ENCODE data around the gene TRIM39.

TRIM39 gene

GRCh38 chr6:30327232-30327746 is 562 bp downstream of the TRIM39 start:
- no peak for DNase-seq (ENCODE audit: low read depth in 2 of 2)

- no peak for DNase-seq (ENCODE audit: low read depth in 2 of 2)
These were observed 1.7 kb downstream of the TRIM39 start for GRCh38 chr6:30328397-30328796.

- DNase-seq (ENCODE audit: low read depth in 2 of 2) = no peak
These were observed 2.6 kb downstream of the TRIM39 start for GRCh38 chr6:30329331-30329730.

GRCh38 chr6:30331981-30332380 is 5.3 kb downstream of the TRIM39 start:
- DNase-seq (ENCODE audit: low read depth in 2 of 2) = no peak

- DNase-seq (ENCODE audit: low read depth in 2 of 2) = no peak
These were observed 7.5 kb downstream of the TRIM39 start for GRCh38 chr6:30334075-30334783.

GRCh38 chr6:30340589-30341054 is 13.9 kb downstream of the TRIM39 start:
- DNase-seq (ENCODE audit: low read depth in 2 of 2) = no peak

GRCh38 chr6:30341218-30341617 is 14.5 kb downstream of the TRIM39 start:
- no peak for DNase-seq (ENCODE audit: low read depth in 2 of 2)

GRCh38 chr6:30341728-30342127 is 15.0 kb downstream of the TRIM39 start:
- DNase-seq (ENCODE audit: low read depth in 2 of 2) = no peak

- no peak for DNase-seq (ENCODE audit: low read depth in 2 of 2)
These were observed 17.6 kb downstream of the TRIM39 start for GRCh38 chr6:30344191-30344867.

GRCh38 chr6:30344868-30345671 is 18.3 kb downstream of the TRIM39 start, which contains the start of gene RPP21:
Gene RPP21 (plus strand): TSS chr6:30345156. CDS start chr6:30345172, 16 bp downstream.
- DNase-seq (ENCODE audit: low read depth in 2 of 2) = peak; percentile 40 to 42

GRCh38 chr6:30345852-30346251 is 19.1 kb downstream of the TRIM39 start:
- DNase-seq (ENCODE audit: low read depth in 2 of 2) = no peak

- no peak for DNase-seq (ENCODE audit: low read depth in 2 of 2)
These were observed 22.2 kb downstream of the TRIM39 start for GRCh38 chr6:30348957-30349356.

- no peak for DNase-seq (ENCODE audit: low read depth in 2 of 2)
These were observed 22.9 kb downstream of the TRIM39 start for GRCh38 chr6:30349421-30350177.

- DNase-seq (ENCODE audit: low read depth in 2 of 2) = no peak
These were observed 23.8 kb downstream of the TRIM39 start for GRCh38 chr6:30350524-30350923.

GRCh38 chr6:30352550-30352949 is 25.8 kb downstream of the TRIM39 start:
- DNase-seq (ENCODE audit: low read depth in 2 of 2) = no peak

- DNase-seq (ENCODE audit: low read depth in 2 of 2) = no peak
These were observed 28.6 kb downstream of the TRIM39 start for GRCh38 chr6:30355281-30355680.

- DNase-seq (ENCODE audit: low read depth in 2 of 2) = no peak
These were observed 29.8 kb downstream of the TRIM39 start for GRCh38 chr6:30356536-30356935.

- peak; percentile 34 to 44 for DNase-seq (ENCODE audit: low read depth in 2 of 2)
These were observed 31.2 kb downstream of the TRIM39 start for GRCh38 chr6:30357678-30358540.

- no peak for DNase-seq (ENCODE audit: low read depth in 2 of 2)
These were observed 32.5 kb downstream of the TRIM39 start for GRCh38 chr6:30359276-30359675.

GRCh38 chr6:30360139-30360538 is 33.4 kb downstream of the TRIM39 start:
- no peak for DNase-seq (ENCODE audit: low read depth in 2 of 2)

Data from fibroblast of skin of left quadriceps (primary cell).